Measurements from ENCODE around the gene PPP1R13B. TPM values are rescaled to one million over a fixed set of nuclear protein-coding genes. Genes with fewer than 3 reads are reported as not detected.

PPP1R13B gene
- total and polyA plus RNA-seq, 2 experiments from 2014 or later = 2.0 to 8.5 TPM

Small RNA genes within 50 kb of the gene (small RNA-seq; reads per million reads assigned to genes)
- gene RF00019 (ENCODE audit: low replicate concordance) (not detected), gene RF00280 (ENCODE audit: low replicate concordance) (not detected)

Other genes starting within 250 kb of the PPP1R13B start
- gene KLC1, start 218.4 kb downstream of the PPP1R13B start, total RNA-seq (2014; rRNA removed; shearing (Covaris generic)) = 250 and 308 TPM in 2 replicates
- 159 and 165 TPM in 2 replicates for gene KLC1, start 218.4 kb downstream of the PPP1R13B start, polyA plus RNA-seq (2016; fragmentation: Nextera tagmentation; extraction: Ambion mirVana)
- 52.2 and 72.9 TPM in 2 replicates for gene XRCC3, start 132.1 kb downstream of the PPP1R13B start, total RNA-seq (2014; rRNA removed; shearing (Covaris generic))
- gene XRCC3, start 132.1 kb downstream of the PPP1R13B start, polyA plus RNA-seq (2016; fragmentation: Nextera tagmentation; extraction: Ambion mirVana) = 16.6 and 20.4 TPM in 2 replicates
- 89.6 and 116 TPM in 2 replicates for gene ZFYVE21, start 131.8 kb downstream of the PPP1R13B start, total RNA-seq (2014; rRNA removed; shearing (Covaris generic))
- 79.4 and 88.0 TPM in 2 replicates for gene ZFYVE21, start 131.8 kb downstream of the PPP1R13B start, polyA plus RNA-seq (2016; fragmentation: Nextera tagmentation; extraction: Ambion mirVana)
- gene TDRD9, start 80.9 kb upstream of the PPP1R13B start, total RNA-seq (2014; rRNA removed; shearing (Covaris generic)) = not detected in 2 replicates
- 0.24 TPM in 1 of 2 replicates, not detected in the other for gene TDRD9, start 80.9 kb upstream of the PPP1R13B start, polyA plus RNA-seq (2016; fragmentation: Nextera tagmentation; extraction: Ambion mirVana)
- not detected in 2 replicates for gene RD3L, start 95.0 kb upstream of the PPP1R13B start, total RNA-seq (2014; rRNA removed; shearing (Covaris generic))
- not detected in 2 replicates for gene RD3L, start 95.0 kb upstream of the PPP1R13B start, polyA plus RNA-seq (2016; fragmentation: Nextera tagmentation; extraction: Ambion mirVana)
- gene ASPG, start 238.1 kb upstream of the PPP1R13B start, total RNA-seq (2014; rRNA removed; shearing (Covaris generic)) = 1.4 and 6.2 TPM in 2 replicates
- gene ASPG, start 238.1 kb upstream of the PPP1R13B start, polyA plus RNA-seq (2016; fragmentation: Nextera tagmentation; extraction: Ambion mirVana) = 0.61 and 1.1 TPM in 2 replicates

Measured in GM23338 (cell line).